Midbrain (tissue), 1 donor: Measurements from ENCODE around the gene PRDM16.

ENCODE experiments used
- DNase-seq: peaks from one replicate; lab custom pipeline; 2025; lab: John Stamatoyannopoulos, UW

Gene PRDM16

GRCh38 chr1:3415260-3416090 is 346.5 kb downstream of the PRDM16 start:
- no peak for DNase-seq

- no peak for DNase-seq
These were observed 348.2 kb downstream of the PRDM16 start for GRCh38 chr1:3417082-3417739.

- DNase-seq: no peak
These were observed 348.9 kb downstream of the PRDM16 start for GRCh38 chr1:3417934-3418333.

- DNase-seq: no peak
These were observed 349.6 kb downstream of the PRDM16 start for GRCh38 chr1:3418600-3418999.

GRCh38 chr1:3419415-3420204 is 350.6 kb downstream of the PRDM16 start:
- DNase-seq: no peak

GRCh38 chr1:3420218-3420951 is 351.4 kb downstream of the PRDM16 start:
- no peak for DNase-seq

- DNase-seq: peak; percentile 16
These were observed 353.6 kb downstream of the PRDM16 start for GRCh38 chr1:3422638-3423037.

GRCh38 chr1:3423245-3423829 is 354.3 kb downstream of the PRDM16 start:
- DNase-seq: peak; percentile 51

GRCh38 chr1:3423896-3424611 is 355.1 kb downstream of the PRDM16 start:
- DNase-seq: no peak

GRCh38 chr1:3425486-3426215 is 356.6 kb downstream of the PRDM16 start:
- no peak for DNase-seq

GRCh38 chr1:3426956-3427535 is 358.0 kb downstream of the PRDM16 start:
- DNase-seq: no peak

GRCh38 chr1:3427711-3428704 is 359.0 kb downstream of the PRDM16 start:
- no peak for DNase-seq

GRCh38 chr1:3428899-3429298 is 359.9 kb downstream of the PRDM16 start:
- peak; percentile 28 for DNase-seq

- DNase-seq: no peak
These were observed 360.3 kb downstream of the PRDM16 start for GRCh38 chr1:3429320-3429719.

GRCh38 chr1:3429766-3430165 is 360.8 kb downstream of the PRDM16 start:
- DNase-seq: no peak

- no peak for DNase-seq
These were observed 361.4 kb downstream of the PRDM16 start for GRCh38 chr1:3430406-3430805.

GRCh38 chr1:3430820-3431219 is 361.8 kb downstream of the PRDM16 start:
- no peak for DNase-seq

- no peak for DNase-seq
These were observed 362.3 kb downstream of the PRDM16 start for GRCh38 chr1:3431266-3431665.

- no peak for DNase-seq
These were observed 362.7 kb downstream of the PRDM16 start for GRCh38 chr1:3431686-3432085.
